Tibial artery (tissue), 4 donors: ENCODE measurements around the gene CD44.
A peak's percentile ranks its signal among the peaks of the same experiment; 100 is the strongest.

Experiments used
- DNase-seq, 2 donors: peaks; one replicate each; pipeline ENCODE4 v3.0.0-alpha.2; 2019
- H3K27ac ChIP-seq, 2 donors: fragments of 200-600 bp; sonication (generic) in 1 of 2; 1 replicate in 1 of 2; 2 replicates in 1 of 2; pipeline ENCODE4 v1.5.1; 2018 to 2019; ENCODE audit warnings: mild to moderate bottlenecking in 1 of 2
- H3K27me3 ChIP-seq, 2 donors: fragments of 200-600 bp; sonication (generic) in 1 of 2; one replicate each; pipeline versions ENCODE4 v1.5.1 to v1.6.0; 2016 to 2019
- H3K36me3 ChIP-seq, 3 donors: fragments of 200-600 bp; sonication (generic) in 2 of 3; one replicate each; pipeline ENCODE4 v1.5.1; 2016 to 2019; ENCODE audit warnings: mild to moderate bottlenecking in 2 of 3
- H3K4me1 ChIP-seq, 4 donors: fragments of 200-600 bp; sonication (generic) in 2 of 4; 1 replicate in 3 of 4; 2 replicates in 1 of 4; pipeline ENCODE4 v1.5.1; 2016 to 2019
- H3K4me3 ChIP-seq, 2 donors: fragments of 200-600 bp; sonication (generic) in 1 of 2; 1 replicate in 1 of 2; 2 replicates in 1 of 2; pipeline ENCODE4 v1.5.1; 2018 to 2019; ENCODE audit warnings: mild to moderate bottlenecking in 2 of 2
- H3K9me3 ChIP-seq, 3 donors: fragments of 200-600 bp; sonication (generic) in 1 of 3; one replicate each; pipeline ENCODE4 v1.5.1; 2016 to 2019
- intact Hi-C: fragments of 100-400 bp; cut with DNase I; formaldehyde crosslinking; loops from one replicate; pipeline ENCODE4 v1.15.0; 2023; ENCODE audit warnings: low total_unique reads
- TF ChIP-seq, protein P1 (sequence below), 2 experiments: fragments of 200-600 bp in 1 of 2; fragments of 450-650 bp in 1 of 2; IDR thresholded peaks; one replicate each; pipeline ENCODE4 v1.5.1; 2017 to 2019; ENCODE audit warnings: antibody characterized with exemption in 2 of 2, mild to moderate bottlenecking in 1 of 2, moderate library complexity in 1 of 2

The CD44 gene

DNA sequence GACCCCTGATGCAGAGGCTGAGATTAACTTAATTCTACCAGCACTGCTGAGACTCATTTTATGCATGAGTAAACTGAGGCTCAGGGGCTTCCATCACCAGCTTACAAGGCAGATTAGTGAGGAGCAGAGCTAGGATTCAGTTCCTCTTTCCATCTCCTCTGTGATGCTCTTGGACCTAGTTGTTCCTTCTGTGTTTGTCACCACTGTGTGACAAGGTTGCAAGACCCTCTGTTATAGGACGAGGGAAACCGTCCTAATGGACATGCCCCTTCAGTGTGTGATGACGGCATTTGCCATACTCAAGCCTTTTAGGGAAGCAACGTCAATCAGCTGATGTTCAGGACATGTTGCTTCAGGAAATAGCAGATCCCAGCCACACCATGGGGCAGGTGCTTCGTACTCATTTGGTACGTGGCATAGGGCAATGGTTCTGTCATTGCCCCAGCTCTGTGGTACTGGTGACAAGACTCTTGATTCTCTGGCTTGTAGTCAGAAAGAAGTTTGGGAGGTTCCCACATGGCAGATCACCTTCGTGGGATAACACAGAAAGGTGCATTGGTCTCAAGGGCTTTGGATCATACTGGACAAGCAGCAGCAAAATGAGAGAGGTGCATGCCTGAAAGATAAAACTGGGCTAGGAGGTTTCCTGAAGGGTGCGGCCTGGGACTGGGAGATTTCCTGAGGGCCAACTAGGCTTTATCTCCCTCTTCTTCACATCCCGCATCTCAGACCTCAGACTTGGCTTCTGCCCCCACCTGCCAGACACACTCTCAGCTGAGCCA, 23.9 kb upstream of the CD44 start:
- Histone ChIP-seq H3K4me3 (no peak overlapping the region), H3K27me3 (no peaks in the 10 kb centered on the region), H3K4me1 (peaks cover 0 to 36% (median 27%) of the 10 kb centered on the region in 4 donors), H3K9me3 (no peaks in the 10 kb centered on the region), H3K36me3 (no peaks in the 10 kb centered on the region), H3K27ac (no peak overlapping the region)
- intact Hi-C loops: no loop called here
- TF ChIP-seq, protein P1, sequence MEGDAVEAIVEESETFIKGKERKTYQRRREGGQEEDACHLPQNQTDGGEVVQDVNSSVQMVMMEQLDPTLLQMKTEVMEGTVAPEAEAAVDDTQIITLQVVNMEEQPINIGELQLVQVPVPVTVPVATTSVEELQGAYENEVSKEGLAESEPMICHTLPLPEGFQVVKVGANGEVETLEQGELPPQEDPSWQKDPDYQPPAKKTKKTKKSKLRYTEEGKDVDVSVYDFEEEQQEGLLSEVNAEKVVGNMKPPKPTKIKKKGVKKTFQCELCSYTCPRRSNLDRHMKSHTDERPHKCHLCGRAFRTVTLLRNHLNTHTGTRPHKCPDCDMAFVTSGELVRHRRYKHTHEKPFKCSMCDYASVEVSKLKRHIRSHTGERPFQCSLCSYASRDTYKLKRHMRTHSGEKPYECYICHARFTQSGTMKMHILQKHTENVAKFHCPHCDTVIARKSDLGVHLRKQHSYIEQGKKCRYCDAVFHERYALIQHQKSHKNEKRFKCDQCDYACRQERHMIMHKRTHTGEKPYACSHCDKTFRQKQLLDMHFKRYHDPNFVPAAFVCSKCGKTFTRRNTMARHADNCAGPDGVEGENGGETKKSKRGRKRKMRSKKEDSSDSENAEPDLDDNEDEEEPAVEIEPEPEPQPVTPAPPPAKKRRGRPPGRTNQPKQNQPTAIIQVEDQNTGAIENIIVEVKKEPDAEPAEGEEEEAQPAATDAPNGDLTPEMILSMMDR (IDR thresholded peaks at IDR 0.05): no peak
- DNase-seq: no peak

DNA sequence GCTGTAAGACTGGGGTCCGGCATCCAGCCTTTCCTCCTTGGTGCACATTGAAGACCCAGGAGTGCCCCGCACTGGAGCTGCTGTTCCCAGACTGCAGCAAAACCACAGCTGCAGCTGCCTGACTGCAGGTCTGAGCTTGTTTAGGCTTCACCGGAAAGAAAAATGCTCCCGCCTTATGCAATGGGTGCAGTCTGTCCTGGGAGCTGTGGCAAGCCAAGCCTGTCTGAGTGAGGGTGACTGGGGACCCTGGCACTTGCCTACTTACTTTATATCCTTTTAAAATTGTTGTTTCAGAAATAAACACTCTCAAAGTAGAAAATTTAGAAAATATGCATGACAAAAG, 23.3 kb upstream of the CD44 start:
- no peaks in the 10 kb centered on the region for H3K36me3 ChIP-seq
- no peaks in the 10 kb centered on the region for H3K9me3 ChIP-seq
- peak overlapping the region in 1 of 2 donors; percentile 5 for H3K27ac ChIP-seq
- H3K27me3 ChIP-seq: no peaks in the 10 kb centered on the region
- peaks cover 0 to 36% (median 26%) of the 10 kb centered on the region in 4 donors for H3K4me1 ChIP-seq
- intact Hi-C loops: no loop called here
- no peak for DNase-seq
- TF ChIP-seq, protein P1 (IDR thresholded peaks at IDR 0.05): no peak
- H3K4me3 ChIP-seq: no peak overlapping the region

GRCh38 chr11:35116245-35116644, 22.7 kb upstream of the CD44 start:
- DNase-seq: no peak
- Histone ChIP-seq H3K27me3 (no peaks in the 10 kb centered on the region), H3K27ac (peak overlapping the region; percentile 5 to 25), H3K36me3 (no peaks in the 10 kb centered on the region), H3K4me1 (peaks cover 0 to 30% (median 23%) of the 10 kb centered on the region in 4 donors), H3K4me3 (no peak overlapping the region), H3K9me3 (no peaks in the 10 kb centered on the region)
- intact Hi-C loops: no loop called here
- TF ChIP-seq, protein P1 (IDR thresholded peaks at IDR 0.05): no peak

DNA sequence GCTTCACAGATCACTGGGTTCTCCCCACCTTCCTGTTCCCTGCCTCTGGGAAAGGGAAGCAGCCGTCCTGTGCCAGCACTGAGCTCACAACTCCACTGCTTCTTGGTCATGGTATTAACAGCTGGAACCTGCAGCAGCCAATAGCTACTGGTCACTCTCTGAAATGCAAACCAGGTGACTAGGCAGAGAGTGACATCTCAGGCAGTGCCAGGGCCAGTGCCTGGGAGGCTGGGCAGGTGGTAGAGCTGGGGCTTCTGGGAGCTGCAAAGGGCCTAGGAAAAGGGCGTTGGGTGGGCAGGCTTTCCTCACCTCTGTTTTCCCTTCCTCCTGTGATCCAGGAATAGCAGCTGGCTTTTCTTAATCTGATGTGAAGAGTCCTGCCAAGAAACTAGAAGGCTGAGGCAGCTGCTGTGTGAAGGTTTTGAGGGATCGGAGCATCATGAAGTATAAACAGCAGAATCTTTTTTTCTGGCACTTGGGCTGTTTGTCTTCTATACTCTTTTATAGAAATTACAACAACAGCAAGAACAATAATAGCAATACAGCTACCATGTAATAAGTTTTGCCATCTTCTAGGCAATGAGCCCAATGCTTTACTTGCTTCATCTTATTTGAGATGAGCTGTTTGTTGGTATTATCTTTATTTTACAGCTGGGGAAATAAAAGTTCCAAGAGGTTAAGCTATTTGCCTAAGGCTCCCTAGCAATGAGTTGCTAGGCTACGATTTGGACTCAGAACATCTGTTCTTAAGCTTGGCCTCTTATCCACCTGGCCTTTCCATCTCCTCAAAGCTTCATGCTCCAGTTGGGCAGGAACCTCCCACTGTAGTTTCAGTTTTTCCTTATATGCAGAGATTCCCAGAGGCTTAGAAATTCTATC, 22.0 kb upstream of the CD44 start:
- intact Hi-C loops: no loop called here
- H3K27ac ChIP-seq: peak overlapping the region; percentile 5 to 25
- DNase-seq: no peak

GRCh38 chr11:35118906-35119305, 20.1 kb upstream of the CD44 start:
- H3K4me1 ChIP-seq: peaks cover 0 to 23% (median 20%) of the 10 kb centered on the region in 4 donors
- intact Hi-C loops: no loop called here
- H3K27me3 ChIP-seq: no peaks in the 10 kb centered on the region
- no peak for DNase-seq
- TF ChIP-seq, protein P1 (IDR thresholded peaks at IDR 0.05): no peak
- H3K9me3 ChIP-seq: no peaks in the 10 kb centered on the region
- no peaks in the 10 kb centered on the region for H3K36me3 ChIP-seq
- no peak overlapping the region for H3K4me3 ChIP-seq
- no peak overlapping the region for H3K27ac ChIP-seq

More for the DNA sequence above, 22.0 kb upstream of the CD44 start:
- H3K36me3 ChIP-seq: no peaks in the 10 kb centered on the region
- no peak overlapping the region for H3K4me3 ChIP-seq
- H3K9me3 ChIP-seq: no peaks in the 10 kb centered on the region
- no peaks in the 10 kb centered on the region for H3K27me3 ChIP-seq
- H3K4me1 ChIP-seq: peaks cover 0 to 23% (median 20%) of the 10 kb centered on the region in 4 donors
- TF ChIP-seq, protein P1 (IDR thresholded peaks at IDR 0.05): no peak
